Panc1 (cell line): ENCODE results near the gene MBNL2. TPM values are rescaled to one million over a fixed set of nuclear protein-coding genes. Genes with fewer than 3 reads are reported as not detected.

Experiments used
- ATAC-seq: fragments of 200-7000 bp; cut with Tn5 transposase; 2 replicates; pipeline ENCODE4 v1.9.1; 2020; ENCODE audit warnings: mild to moderate bottlenecking, moderate library complexity
- BruUV-seq: library from RNA; stranded (reverse); fragments of 400-500 nt; replicated peaks from 2 replicates; lab custom pipeline; 2021; lab: Mats Ljungman, UMichigan
- CTCF ChIA-PET: fragments of 300-600 bp; sonication (Branson Sonifier 250); formaldehyde crosslinking; loops from one replicate; lab custom pipeline; 2022; ENCODE audit warnings: antibody characterized with exemption; lab: Charles Lee
- POLR2A ChIA-PET: fragments of 300-600 bp; sonication (Branson Sonifier 250); formaldehyde crosslinking; loops from one replicate; lab custom pipeline; 2022; ENCODE audit warnings: antibody characterized with exemption; lab: Charles Lee
- DNase-seq: peaks from one replicate; pipeline ENCODE4 v3.0.0-alpha.2; 2010; ENCODE audit warnings: low read depth, low spot score
- H3K27ac ChIP-seq: 2 replicates; pipeline ENCODE4 v1.5.1; 2011; ENCODE audit warnings: mild to moderate bottlenecking, low read length, inconsistent platforms
- H3K27me3 ChIP-seq: fragments of 200-500 bp; sonication (Bioruptor generic); 2 replicates; pipeline ENCODE4 v1.6.0; 2014; ENCODE audit warnings: low read length, inconsistent platforms; ENCODE audit not compliant: control insufficient read depth, insufficient read depth
- H3K36me3 ChIP-seq: fragments of 200-500 bp; sonication (Bioruptor generic); 2 replicates; pipeline ENCODE4 v1.5.1; 2014; ENCODE audit warnings: inconsistent platforms, mild to moderate bottlenecking, low read length, moderate library complexity; ENCODE audit not compliant: control insufficient read depth, insufficient read depth
- H3K4me1 ChIP-seq: 2 replicates; pipeline ENCODE4 v1.5.1; 2011; ENCODE audit warnings: inconsistent platforms, mild to moderate bottlenecking, low read length, moderate library complexity; ENCODE audit not compliant: control insufficient read depth, insufficient read depth
- H3K4me3 ChIP-seq, 2 experiments: 2 replicates each; pipeline ENCODE4 v1.5.1; 2011 to 2012; ENCODE audit warnings: low read depth in 2 of 2, low read length in 2 of 2, mild to moderate bottlenecking in 2 of 2, inconsistent platforms in 1 of 2, moderate library complexity in 1 of 2
- H3K9me3 ChIP-seq: fragments of 200-500 bp; sonication (Bioruptor generic); 2 replicates; pipeline ENCODE4 v1.5.1; 2014; ENCODE audit warnings: low read depth, mild to moderate bottlenecking, inconsistent platforms, low read length, moderate library complexity; ENCODE audit not compliant: control insufficient read depth, insufficient read depth
- CTCF ChIP-seq: fragments of 450-650 bp; IDR thresholded peaks from 2 replicates; pipeline ENCODE4 v1.5.1; 2017; ENCODE audit warnings: mild to moderate bottlenecking
- POLR2AphosphoS5 ChIP-seq: IDR thresholded peaks from 2 replicates; pipeline ENCODE4 v1.6.1; 2012; ENCODE audit warnings: mild to moderate bottlenecking, low read depth, low read length, moderate library complexity
- REST ChIP-seq, 2 experiments: IDR thresholded peaks; 2 replicates each; pipeline ENCODE4 v1.6.1; 2011 to 2012; ENCODE audit warnings: low read depth in 2 of 2, control low read depth in 1 of 2, low read length in 1 of 2, mild to moderate bottlenecking in 1 of 2, moderate library complexity in 1 of 2; ENCODE audit not compliant: insufficient read depth in 1 of 2
- SIN3A ChIP-seq: IDR thresholded peaks from 2 replicates; pipeline ENCODE4 v1.6.1; 2012; ENCODE audit warnings: low read depth, mild to moderate bottlenecking, low read length, moderate library complexity, borderline replicate concordance; ENCODE audit not compliant: insufficient read depth
- TCF7L2 ChIP-seq: IDR thresholded peaks from 2 replicates; pipeline ENCODE4 v1.6.1; 2011; ENCODE audit warnings: mild to moderate bottlenecking, low read depth, low read length, inconsistent platforms
- in situ Hi-C: cut with HindIII; loops from 2 replicates; pipeline ENCODE4 v1.10.0; 2016; ENCODE audit warnings: low sequenced_read_pairs, low pct_unique_long_range_greater_than_20kb
- intact Hi-C: fragments of 100-400 bp; cut with micrococcal nuclease; formaldehyde crosslinking; loops from one replicate; pipeline ENCODE4 v1.10.0; 2022; ENCODE audit not compliant: unreplicated experiment
- total RNA-seq: library from RNA; stranded (reverse); gene quantifications from one replicate; pipeline ENCODE4 v1.2.1, GENCODE V29; 2021; ENCODE audit not compliant: unreplicated experiment

Gene MBNL2
- total RNA-seq, 1 experiment from 2014 or later: 103 TPM

- Histone ChIP-seq H3K27ac (peak overlapping the region; percentile 100), H3K4me3 (no peak overlapping the region), H3K9me3 (no peaks in the 10 kb centered on the region), H3K27me3 (no peaks in the 10 kb centered on the region), H3K4me1 (peaks cover 99% of the 10 kb centered on the region), H3K36me3 (peaks cover 2% of the 10 kb centered on the region; the same call in 1 of the 2 replicates)
- BruUV-seq: no TSS peak
- TF ChIP-seq SIN3A (no peak), CTCF (no peak), POLR2AphosphoS5 (no peak), TCF7L2 (no peak), REST (IDR thresholded peaks at IDR 0.05; ENCODE audit: insufficient read depth in 1 of 2, low read depth in 2 of 2, low read length in 1 of 2) (no peak)
- DNase-seq (no peak), ATAC-seq (no peak)
- in situ Hi-C loops: no loop called here
- intact Hi-C loops: no loop called here
- ChIA-PET CTCF (no interaction called here), POLR2A (interaction anchor here (0.6 to 0.9 kb wide), 4 partner anchors 8 to 83 kb away, joined by 3 read pairs; no protein-coding TSS in a partner anchor)
Measured at GRCh38 chr13:97239943-97240787, 18.0 kb downstream of the MBNL2 start.

- CTCF ChIA-PET: no interaction called here
- intact Hi-C loops: no loop called here
- POLR2A ChIA-PET: interaction anchor here (0.7 to 0.9 kb wide), 3 partner anchors 9 to 19 kb away, joined by 3 read pairs; no protein-coding TSS in a partner anchor
Measured at GRCh38 chr13:97240788-97241734, 18.9 kb downstream of the MBNL2 start.

More at GRCh38 chr13:97240788-97241734, 18.9 kb downstream of the MBNL2 start:
- DNase-seq (no peak), ATAC-seq (no peak)
- Histone ChIP-seq H3K27ac (peak overlapping the region; percentile 100), H3K4me3 (no peak overlapping the region), H3K4me1 (peaks cover 99% of the 10 kb centered on the region), H3K36me3 (peaks cover 2% of the 10 kb centered on the region; the same call in 1 of the 2 replicates), H3K27me3 (no peaks in the 10 kb centered on the region), H3K9me3 (no peaks in the 10 kb centered on the region)
- TF ChIP-seq TCF7L2 (no peak), CTCF (no peak), POLR2AphosphoS5 (no peak), REST (IDR thresholded peaks at IDR 0.05; ENCODE audit: insufficient read depth in 1 of 2, low read depth in 2 of 2, low read length in 1 of 2) (no peak), SIN3A (no peak)
- in situ Hi-C loops: no loop called here
- no TSS peak for BruUV-seq
